ENCODE measurements around the gene NRXN3.

GRCh38 chr14:78657451-78657850 is 487.3 kb downstream of the NRXN3 start:
- TF ChIP-seq CTCF (IDR thresholded peaks at IDR 0.05) (no peak), EZH2 (IDR thresholded peaks at IDR 0.05) (no peak)
